Spleen (tissue), 11 donors: ENCODE results near the gene MCEMP1. TPM values are rescaled to one million over a fixed set of nuclear protein-coding genes. Genes with fewer than 3 reads are reported as not detected.

Experiments
- DNase-seq: peaks from one replicate; pipeline ENCODE4 v3.0.0-alpha.2; 2020
- H3K27ac ChIP-seq, 8 donors: fragments of 200-600 bp; sonication (generic) in 7 of 8; 1 replicate in 4 of 8; 2 replicates in 4 of 8; pipeline versions ENCODE4 v1.5.0 to v1.8.0; 2016 to 2021; ENCODE audit warnings: inconsistent platforms in 4 of 8, mild to moderate bottlenecking in 4 of 8, moderate library complexity in 1 of 8
- H3K27me3 ChIP-seq, 7 donors: fragments of 200-600 bp; sonication (generic) in 6 of 7; replicated peaks in 1 of 7; 1 replicate in 4 of 7; 2 replicates in 3 of 7; pipeline versions ENCODE4 v1.5.0 to v1.8.0; 2016 to 2021; ENCODE audit warnings: inconsistent platforms in 3 of 7, mild to moderate bottlenecking in 1 of 7
- H3K36me3 ChIP-seq, 6 donors: fragments of 200-600 bp; sonication (generic) in 5 of 6; 1 replicate in 4 of 6; 2 replicates in 2 of 6; pipeline versions ENCODE4 v1.5.0 to v1.8.0; 2016 to 2021; ENCODE audit warnings: inconsistent platforms in 2 of 6
- H3K4me1 ChIP-seq, 6 donors: fragments of 200-600 bp; sonication (generic) in 5 of 6; 1 replicate in 3 of 6; 2 replicates in 3 of 6; pipeline versions ENCODE4 v1.5.0 to v1.8.0; 2016 to 2021; ENCODE audit warnings: inconsistent platforms in 3 of 6
- H3K4me3 ChIP-seq, 8 donors: fragments of 200-600 bp; sonication (generic) in 7 of 8; 1 replicate in 4 of 8; 2 replicates in 4 of 8; pipeline versions ENCODE4 v1.5.0 to v1.8.0; 2016 to 2021; ENCODE audit warnings: inconsistent platforms in 4 of 8, mild to moderate bottlenecking in 4 of 8, moderate library complexity in 2 of 8
- H3K9me3 ChIP-seq, 8 donors: fragments of 200-600 bp; sonication (generic) in 7 of 8; 1 replicate in 4 of 8; 2 replicates in 4 of 8; pipeline versions ENCODE4 v1.5.0 to v1.8.0; 2016 to 2021; ENCODE audit warnings: inconsistent platforms in 4 of 8
- POLR2A ChIP-seq, 3 donors: fragments of 450-650 bp; IDR thresholded peaks; one replicate each; pipeline ENCODE4 v1.5.1; 2017; ENCODE audit warnings: antibody characterized with exemption in 3 of 3, mild to moderate bottlenecking in 1 of 3
- POLR2AphosphoS5 ChIP-seq, 3 donors: sonication (generic); formaldehyde crosslinking; IDR thresholded peaks; one replicate each; pipeline ENCODE4 v1.5.1; 2017; ENCODE audit warnings: antibody characterized with exemption in 3 of 3
- WGBS, 5 donors: extraction: QIAGEN DNeasy Blood & Tissue Kit in 3 of 5; methylation state at CpG; one replicate each; pipeline versions ENCODE4 v1.1.5 to v1.1.7; 2013 to 2018; 5-methylcytosine and 5-hydroxymethylcytosine counted together
- intact Hi-C: fragments of 100-400 bp; cut with DNase I; formaldehyde crosslinking; loops from one replicate; pipeline ENCODE4 v1.15.0; 2023; ENCODE audit warnings: low total_unique reads
- polyA plus RNA-seq, 3 donors: library from polyadenylated mRNA; stranded (reverse); fragments of 200-250 nt; gene quantifications; one replicate each; pipeline ENCODE4 v1.2.1, GENCODE V29; 2013
- total RNA-seq, 7 donors: library from RNA; depleted of rRNA in 3 of 7; stranded (reverse); fragments of >200 nt in 3 of 7; fragmentation: NEBNext Ultra II Directional in 4 of 7; extraction: Animal tissue kit (Norgen Biotek cat#: 25700) in 4 of 7; gene quantifications; one replicate each; pipeline versions ENCODE4 v1.1.0 to v1.2.1, GENCODE V29; 2016 to 2021
- TF ChIP-seq, protein P1 (sequence below), 11 experiments: fragments of 200-600 bp in 7 of 11; fragments of 450-650 bp in 4 of 11; sonication (generic) in 4 of 11; IDR thresholded peaks in 8 of 11; conservative IDR thresholded peaks in 3 of 11; 1 replicate in 7 of 11; 2 replicates in 4 of 11; pipeline versions ENCODE4 v1.4.0 to v1.8.0; 2016 to 2021; ENCODE audit warnings: antibody characterized with exemption in 11 of 11, inconsistent platforms in 4 of 11, mild to moderate bottlenecking in 1 of 11
- donor health status: healthy with polysubstance abuse.
- donor health status: DM: no; HTN: no; CAD: no; lungs with moderate emphysema.
- donor health status: DM: no; HTN: no; CAD: no.
- donor health status: Bipolar disorder and iron deficiency.
- donor health status: healthy.
- donor health status: DM: no; HTN: no; CAD: no.
- donor health status: DM: yes; HTN: yes; CAD: no.

Gene MCEMP1
- total and polyA plus RNA-seq, 10 donors, result 3.9 to 95.6 (median 24.1) TPM

DNA sequence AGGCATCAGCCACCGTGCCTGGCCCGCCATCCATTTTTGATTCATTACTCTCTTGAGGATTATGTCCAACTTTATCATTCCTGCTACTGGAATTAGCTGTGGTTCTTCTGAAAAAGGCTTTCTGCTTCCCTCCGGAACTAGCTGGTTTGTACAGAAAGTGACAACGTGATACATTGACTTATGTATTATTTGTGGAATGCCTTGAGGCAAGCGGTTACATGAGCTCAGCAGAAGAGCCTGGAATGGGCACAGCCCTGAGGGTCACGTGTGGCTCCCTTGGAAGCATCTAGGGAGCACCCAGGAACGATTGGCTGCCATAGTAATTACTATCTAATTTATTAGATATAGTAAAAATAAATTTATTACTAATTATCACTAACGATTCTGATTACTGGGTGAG is 22.5 kb upstream of the MCEMP1 start:
- 61 to 86% (median 81%) methylated on average over 8 of the region's 8 CpGs for WGBS, 5 donors
- intact Hi-C loops, result no loop called here
- Histone ChIP-seq H3K4me3 (no peak overlapping the region), H3K36me3 (no peaks in the 10 kb centered on the region), H3K4me1 (peaks cover 3 to 78% (median 29%) of the 10 kb centered on the region in 6 donors), H3K27me3 (peaks cover 0 to 14% (median 0%) of the 10 kb centered on the region in 7 donors), H3K27ac (peak overlapping the region in 5 of 8 donors; percentile 83 to 93 (median 90)), H3K9me3 (no peaks in the 10 kb centered on the region)
- TF ChIP-seq, protein P1, sequence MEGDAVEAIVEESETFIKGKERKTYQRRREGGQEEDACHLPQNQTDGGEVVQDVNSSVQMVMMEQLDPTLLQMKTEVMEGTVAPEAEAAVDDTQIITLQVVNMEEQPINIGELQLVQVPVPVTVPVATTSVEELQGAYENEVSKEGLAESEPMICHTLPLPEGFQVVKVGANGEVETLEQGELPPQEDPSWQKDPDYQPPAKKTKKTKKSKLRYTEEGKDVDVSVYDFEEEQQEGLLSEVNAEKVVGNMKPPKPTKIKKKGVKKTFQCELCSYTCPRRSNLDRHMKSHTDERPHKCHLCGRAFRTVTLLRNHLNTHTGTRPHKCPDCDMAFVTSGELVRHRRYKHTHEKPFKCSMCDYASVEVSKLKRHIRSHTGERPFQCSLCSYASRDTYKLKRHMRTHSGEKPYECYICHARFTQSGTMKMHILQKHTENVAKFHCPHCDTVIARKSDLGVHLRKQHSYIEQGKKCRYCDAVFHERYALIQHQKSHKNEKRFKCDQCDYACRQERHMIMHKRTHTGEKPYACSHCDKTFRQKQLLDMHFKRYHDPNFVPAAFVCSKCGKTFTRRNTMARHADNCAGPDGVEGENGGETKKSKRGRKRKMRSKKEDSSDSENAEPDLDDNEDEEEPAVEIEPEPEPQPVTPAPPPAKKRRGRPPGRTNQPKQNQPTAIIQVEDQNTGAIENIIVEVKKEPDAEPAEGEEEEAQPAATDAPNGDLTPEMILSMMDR (IDR thresholded peaks at IDR 0.05 in 8 of 11, conservative IDR thresholded peaks at IDR 0.05 in 3 of 11), result no peak
- TF ChIP-seq POLR2AphosphoS5 (IDR thresholded peaks at IDR 0.05) (no peak), POLR2A (IDR thresholded peaks at IDR 0.05) (no peak)
- no peak for DNase-seq

DNA sequence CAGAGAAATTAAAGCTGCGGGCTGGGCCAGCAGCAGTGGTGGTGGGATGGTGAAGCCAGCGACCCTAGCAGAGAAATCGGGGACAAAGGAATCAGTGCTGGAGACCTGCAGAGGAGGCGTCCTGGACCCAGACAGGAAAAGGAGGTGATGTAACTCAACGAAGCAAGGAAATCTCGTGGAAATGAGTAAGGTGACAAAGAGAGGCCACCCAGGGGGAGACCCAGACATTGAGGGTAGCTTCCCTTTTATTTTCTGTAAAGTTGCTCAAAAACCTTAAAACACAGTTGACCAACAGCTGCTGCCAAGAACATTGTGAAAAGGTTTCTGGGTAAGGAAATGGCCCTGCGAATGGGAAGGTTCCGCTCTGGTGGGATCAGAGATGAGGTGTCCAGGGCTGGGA is 21.3 kb upstream of the MCEMP1 start:
- DNase-seq, result no peak
- peak overlapping the region in 7 of 8 donors; percentile 72 to 93 (median 88) for H3K27ac ChIP-seq
- intact Hi-C loops, result no loop called here
- WGBS, 5 donors, result 37 to 60% (median 47%) methylated on average over 8 of the region's 8 CpGs
- H3K27me3 ChIP-seq, result peaks cover 0 to 10% (median 0%) of the 10 kb centered on the region in 7 donors
- TF ChIP-seq, protein P1 (IDR thresholded peaks at IDR 0.05 in 8 of 11, conservative IDR thresholded peaks at IDR 0.05 in 3 of 11), result no peak
- TF ChIP-seq POLR2AphosphoS5 (IDR thresholded peaks at IDR 0.05), result peak in 1 of 3 donors; percentile 38
- TF ChIP-seq POLR2A (IDR thresholded peaks at IDR 0.05), result no peak
- no peaks in the 10 kb centered on the region for H3K9me3 ChIP-seq
- peaks cover 3 to 78% (median 29%) of the 10 kb centered on the region in 6 donors for H3K4me1 ChIP-seq
- H3K36me3 ChIP-seq, result no peaks in the 10 kb centered on the region
- peak overlapping the region in 1 of 8 donors; percentile 4 for H3K4me3 ChIP-seq

DNA sequence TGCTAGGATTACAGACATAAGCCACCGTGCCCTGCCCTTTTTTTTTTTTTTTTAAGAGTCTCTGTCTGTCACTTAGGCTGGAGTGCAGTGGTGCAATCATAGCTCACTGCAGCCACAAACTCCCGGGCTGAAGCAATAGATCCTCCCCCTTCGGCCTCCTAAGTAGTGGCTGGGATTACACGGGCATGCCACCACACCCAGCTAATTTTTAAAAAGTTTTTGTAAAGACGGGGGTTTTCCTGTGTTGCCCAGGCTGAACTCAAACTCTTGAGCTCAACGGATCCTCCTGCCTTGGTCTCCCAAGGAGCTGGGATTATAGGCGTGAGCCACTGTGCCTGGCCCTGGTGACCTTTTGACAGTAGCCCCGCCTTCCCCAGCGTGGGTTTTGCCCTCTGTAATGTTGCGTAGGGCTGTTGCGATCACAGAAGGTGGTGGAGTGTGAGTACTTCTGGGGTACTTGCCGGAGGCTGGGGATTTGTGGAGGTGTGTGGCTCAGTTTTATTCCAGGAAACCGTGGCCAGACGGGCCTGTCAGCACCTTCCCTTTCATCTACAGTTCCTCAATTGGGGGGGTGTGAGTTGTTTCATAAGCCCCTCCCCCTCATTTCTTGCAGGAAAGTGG is 19.6 kb upstream of the MCEMP1 start:
- Histone ChIP-seq H3K27me3 (no peaks in the 10 kb centered on the region), H3K27ac (peak overlapping the region in 7 of 8 donors; percentile 72 to 93 (median 88)), H3K36me3 (no peaks in the 10 kb centered on the region), H3K4me1 (peaks cover 1 to 66% (median 21%) of the 10 kb centered on the region in 6 donors), H3K9me3 (no peaks in the 10 kb centered on the region), H3K4me3 (peak overlapping the region in 1 of 8 donors; percentile 61)
- WGBS, 5 donors, result 24 to 53% (median 32%) methylated on average over 13 to 14 of the region's 14 CpGs
- TF ChIP-seq POLR2A (IDR thresholded peaks at IDR 0.05) (no peak), POLR2AphosphoS5 (IDR thresholded peaks at IDR 0.05) (no peak)
- TF ChIP-seq, protein P1 (IDR thresholded peaks at IDR 0.05 in 8 of 11, conservative IDR thresholded peaks at IDR 0.05 in 3 of 11), result no peak
- no peak for DNase-seq
- intact Hi-C loops, result no loop called here

DNA sequence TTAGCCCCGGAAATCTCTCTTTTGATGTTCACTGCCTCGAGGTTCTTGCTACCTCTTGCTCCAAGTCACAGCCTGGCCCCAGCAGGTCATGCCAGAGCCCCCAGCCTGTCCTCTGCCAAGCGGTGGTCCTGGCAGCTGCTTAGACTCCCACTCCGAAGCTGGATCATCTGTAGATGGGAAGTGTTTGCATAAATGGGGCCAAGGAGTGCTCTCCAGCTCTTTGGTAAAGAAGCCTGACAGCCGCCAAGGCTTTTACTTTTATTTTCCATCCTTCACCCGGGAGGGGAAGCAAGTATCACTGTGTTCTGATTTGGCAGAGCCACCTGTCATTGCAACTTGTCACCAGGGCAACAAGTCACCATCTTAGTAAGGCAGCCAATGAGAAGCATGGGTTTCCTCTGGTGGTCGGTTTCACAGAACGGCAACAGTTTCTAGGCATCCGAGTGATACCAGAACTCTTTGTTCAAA is 18.6 kb upstream of the MCEMP1 start:
- H3K4me3 ChIP-seq, result peak overlapping the region in 4 of 8 donors; percentile 15 to 61 (median 22)
- peak overlapping the region; percentile 67 to 93 (median 86) for H3K27ac ChIP-seq
- WGBS, 5 donors, result 26 to 37% (median 31%) methylated on average over 9 of the region's 9 CpGs
- no peaks in the 10 kb centered on the region for H3K36me3 ChIP-seq
- H3K4me1 ChIP-seq, result peaks cover 0 to 56% (median 15%) of the 10 kb centered on the region in 6 donors
- no peak for DNase-seq
- peak in 1 of 3 donors; percentile 18 for TF ChIP-seq POLR2AphosphoS5 (IDR thresholded peaks at IDR 0.05)
- TF ChIP-seq, protein P1 (IDR thresholded peaks at IDR 0.05 in 8 of 11, conservative IDR thresholded peaks at IDR 0.05 in 3 of 11), result no peak
- no peaks in the 10 kb centered on the region for H3K9me3 ChIP-seq
- intact Hi-C loops, result no loop called here
- H3K27me3 ChIP-seq, result peaks cover 0 to 1% (median 0%) of the 10 kb centered on the region in 7 donors
